Stimulated activated CD4-positive, alpha-beta T cell treated with anti-CD3 and anti-CD28 coated beads, Interleukin-1b, Interleukin-23, amount 100 ng/mL, for 24 hours (primary cell): ENCODE data around the gene SMIM35.

ENCODE experiments used
- DNase-seq, 4 experiments: peaks; one replicate each; pipeline ENCODE4 v3.0.0-alpha.2; 2020; ENCODE audit warnings: low read depth in 4 of 4, low spot score in 1 of 4

Gene SMIM35

DNA sequence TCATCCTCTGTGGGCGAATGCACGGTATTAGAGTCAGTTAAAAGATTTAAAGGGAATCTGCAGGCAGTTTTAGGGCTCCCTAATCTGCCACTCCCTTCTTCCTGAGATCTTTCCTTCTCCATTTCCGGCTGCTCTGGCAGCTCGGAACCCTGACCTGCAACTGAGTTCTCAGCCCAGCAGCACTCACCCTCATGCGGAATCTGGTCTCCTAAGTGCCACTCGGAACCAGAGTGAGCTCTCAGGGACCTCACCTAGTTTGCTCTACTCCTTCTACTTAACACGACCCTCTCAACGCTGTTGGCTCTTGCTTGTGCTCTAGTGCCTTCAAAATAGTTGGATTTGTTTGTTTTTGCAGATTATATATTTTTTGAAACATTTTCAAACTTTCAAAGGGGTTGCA lies 119.9 kb downstream of the SMIM35 start:
- DNase-seq: no peak

DNA sequence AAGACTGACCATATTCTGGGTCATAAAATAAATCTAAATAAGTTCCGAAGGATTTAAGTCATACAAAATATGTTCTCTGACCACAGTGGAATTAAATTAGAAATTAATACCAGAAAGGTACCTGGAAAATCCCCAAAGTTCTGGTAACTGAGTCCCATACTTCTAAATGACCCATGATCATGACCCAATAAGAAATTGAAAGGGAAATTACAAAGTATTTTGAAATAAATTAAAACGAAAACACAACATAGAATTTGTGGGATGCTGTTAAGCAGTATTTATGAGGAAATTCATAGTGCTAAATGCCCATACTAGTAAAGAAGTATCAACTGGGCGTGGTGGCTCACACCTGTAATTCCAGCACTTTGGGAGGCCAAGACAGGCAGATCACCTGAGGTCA lies 123.9 kb downstream of the SMIM35 start:
- DNase-seq: no peak

DNA sequence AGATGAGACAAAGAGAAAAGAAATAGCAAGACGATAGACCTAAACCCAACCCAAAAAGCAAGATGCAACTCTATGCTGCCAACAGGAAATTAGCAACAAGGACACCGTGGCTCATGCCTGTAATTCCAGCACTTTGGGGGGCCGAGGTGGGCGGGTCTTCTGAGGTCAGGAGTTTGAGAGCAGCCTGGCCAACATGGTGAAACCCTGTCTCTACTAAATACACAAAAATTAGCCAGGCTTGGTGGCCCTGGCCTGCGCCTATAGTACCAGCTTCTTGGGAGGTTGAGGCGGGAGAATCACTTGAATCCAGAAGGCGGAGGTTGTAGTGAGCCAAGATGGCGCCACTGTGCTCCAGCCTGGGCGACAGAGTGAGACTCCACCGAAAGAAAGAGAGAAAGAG lies 124.9 kb downstream of the SMIM35 start:
- no peak for DNase-seq

DNA sequence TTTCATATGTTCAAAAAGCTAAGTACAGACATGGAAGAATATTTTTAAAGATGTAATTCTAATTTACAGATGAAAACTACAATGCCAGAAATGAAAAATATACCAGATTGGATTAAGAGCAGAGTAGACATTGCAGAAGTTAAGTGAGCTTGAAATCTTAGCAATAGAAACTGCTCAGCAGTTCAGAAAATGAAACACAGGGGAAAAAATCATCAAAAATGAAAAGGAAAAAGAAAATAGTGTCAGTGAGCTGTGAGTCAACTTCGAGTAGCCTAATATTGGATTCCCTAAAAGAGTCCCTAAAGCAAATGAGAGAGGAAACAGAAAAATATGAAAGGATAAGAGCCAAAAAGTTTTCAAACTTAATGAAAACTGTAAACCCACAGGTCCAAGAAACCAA lies 126.4 kb downstream of the SMIM35 start:
- no peak for DNase-seq

DNA sequence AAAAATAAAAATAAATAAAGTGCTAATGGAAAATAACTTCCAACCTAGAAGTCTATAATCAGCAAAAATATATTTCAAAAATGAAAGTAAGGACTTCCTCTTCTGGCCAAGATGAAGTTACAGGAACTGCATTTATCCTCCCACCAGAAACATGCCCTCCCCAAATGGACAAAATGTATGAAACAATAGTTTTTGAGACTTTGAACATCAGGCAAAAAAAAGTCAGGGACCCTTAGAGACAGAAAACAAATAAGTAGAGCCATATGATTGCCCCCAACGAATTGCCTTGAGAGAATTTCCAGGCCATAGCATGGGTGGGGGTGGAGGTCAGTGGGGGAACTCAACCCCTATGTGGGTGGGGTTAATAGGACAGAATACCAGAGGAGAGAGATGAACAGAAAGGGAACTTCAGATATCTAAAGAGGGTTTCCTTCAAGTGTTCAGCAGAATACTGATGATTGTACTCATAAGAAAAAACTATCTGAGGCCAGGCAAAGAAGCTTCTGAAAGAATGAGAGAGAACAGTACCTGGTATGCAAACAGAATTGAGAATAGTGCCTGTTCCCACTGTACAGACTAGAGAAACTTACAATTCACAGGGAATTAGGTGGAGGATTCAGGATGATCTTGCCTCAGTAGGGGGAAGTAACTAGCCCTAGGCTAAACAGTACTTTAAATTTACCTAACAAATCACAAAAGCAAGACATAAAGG lies 127.2 kb downstream of the SMIM35 start:
- no peak for DNase-seq

DNA sequence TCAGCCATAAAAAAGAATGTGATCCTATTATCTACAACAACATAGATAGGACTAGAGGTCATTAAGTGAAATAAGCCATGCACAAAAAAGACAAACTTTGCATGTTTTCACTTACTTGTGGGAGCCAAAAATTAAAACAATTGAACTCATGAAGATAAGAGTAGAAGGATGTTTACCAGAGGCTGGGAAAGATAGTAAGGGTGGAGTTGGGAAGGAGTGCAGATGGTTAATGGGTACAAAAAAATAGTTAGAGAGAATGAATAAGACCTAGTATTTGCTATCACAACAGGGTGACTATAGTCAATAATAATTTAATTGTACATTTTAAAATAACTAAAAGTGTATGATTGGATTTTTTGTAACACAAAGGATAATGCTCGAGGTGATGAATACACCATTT lies 127.8 kb downstream of the SMIM35 start:
- no peak for DNase-seq
